Esophagus squamous epithelium (tissue), 5 donors: ENCODE results near the gene ENOX1. TPM values are rescaled to one million over a fixed set of nuclear protein-coding genes. Genes with fewer than 3 reads are reported as not detected.

Experiments
- DNase-seq: peaks from one replicate; lab custom pipeline; 2025; lab: John Stamatoyannopoulos, UW
- H3K27ac ChIP-seq, 4 donors: fragments of 200-600 bp; sonication (generic); one replicate each; pipeline ENCODE4 v1.5.1; 2016 to 2019; ENCODE audit warnings: mild to moderate bottlenecking in 1 of 4
- H3K27me3 ChIP-seq, 4 donors: fragments of 200-600 bp; sonication (generic); 1 replicate in 3 of 4; 2 replicates in 1 of 4; pipeline versions ENCODE4 v1.5.1 to v1.6.0; 2017 to 2021; ENCODE audit warnings: antibody characterized with exemption in 1 of 4
- H3K36me3 ChIP-seq, 3 donors: fragments of 200-600 bp; sonication (generic); one replicate each; pipeline ENCODE4 v1.5.1; 2016 to 2019
- H3K4me1 ChIP-seq, 3 donors: fragments of 200-600 bp; sonication (generic); one replicate each; pipeline ENCODE4 v1.5.1; 2017 to 2019
- H3K4me3 ChIP-seq, 4 donors: fragments of 200-600 bp; sonication (generic); 1 replicate in 3 of 4; 2 replicates in 1 of 4; pipeline ENCODE4 v1.5.1; 2016 to 2019; ENCODE audit warnings: mild to moderate bottlenecking in 2 of 4, moderate library complexity in 1 of 4
- H3K9me3 ChIP-seq, 3 donors: fragments of 200-600 bp; sonication (generic); one replicate each; pipeline ENCODE4 v1.5.1; 2016 to 2019
- POLR2A ChIP-seq, 4 donors: fragments of 450-650 bp; IDR thresholded peaks; one replicate each; pipeline ENCODE4 v1.6.1; 2017; ENCODE audit warnings: antibody characterized with exemption in 4 of 4, mild to moderate bottlenecking in 4 of 4, moderate library complexity in 3 of 4
- whole genome bisulfite sequencing, 2 donors: methylation state at CpG; one replicate each; pipeline ENCODE4 v1.1.5; 2018; 5-methylcytosine and 5-hydroxymethylcytosine counted together
- intact Hi-C: fragments of 100-400 bp; cut with DNase I; formaldehyde crosslinking; loops from one replicate; pipeline ENCODE4 v1.15.0; 2022
- total RNA-seq, 4 donors: library from RNA; depleted of rRNA; stranded (reverse); fragments of >200 nt; gene quantifications; one replicate each; pipeline ENCODE4 v1.1.0, GENCODE V29; 2016
- TF ChIP-seq, protein P1 (sequence below), 6 experiments: fragments of 450-650 bp in 4 of 6; fragments of 200-600 bp in 2 of 6; sonication (generic) in 2 of 6; IDR thresholded peaks; one replicate each; pipeline ENCODE4 v1.5.1; 2016 to 2019; ENCODE audit warnings: antibody characterized with exemption in 6 of 6, mild to moderate bottlenecking in 4 of 6, moderate library complexity in 4 of 6
- donor health status: DM: yes; HTN: yes; CAD: no.

ENOX1 gene
- total RNA-seq, 4 donors from 2014 or later, result 0.48 to 0.76 TPM; not detected in 2

DNA sequence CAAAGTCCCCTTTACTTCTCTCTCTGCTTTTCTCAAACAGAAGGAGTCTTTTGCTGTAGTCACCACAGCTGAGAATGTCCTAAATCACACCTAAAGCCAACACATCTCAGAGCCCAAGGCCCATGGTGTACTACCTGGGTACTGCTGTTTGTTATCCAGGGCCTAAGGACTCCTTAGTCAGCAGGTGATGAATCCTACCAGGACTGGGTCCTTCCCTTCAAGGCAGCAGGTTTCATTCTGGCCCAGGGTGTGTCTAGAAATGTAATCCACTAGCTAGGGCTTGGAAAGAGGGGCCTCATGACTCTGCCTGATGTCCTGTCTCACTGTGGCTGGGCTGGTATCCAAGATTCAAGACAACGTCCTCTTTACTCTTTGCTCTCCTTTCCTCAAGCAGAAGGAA, 36.2 kb upstream of the ENOX1 start:
- Histone ChIP-seq H3K4me3 (no peak overlapping the region), H3K36me3 (no peaks in the 10 kb centered on the region), H3K27me3 (no peaks in the 10 kb centered on the region), H3K4me1 (no peaks in the 10 kb centered on the region), H3K27ac (no peak overlapping the region), H3K9me3 (no peaks in the 10 kb centered on the region)
- WGBS, 2 donors, result 30 to 33% methylated on average over 1 of the region's 1 CpG
- no peak for TF ChIP-seq POLR2A (IDR thresholded peaks at IDR 0.05)
- TF ChIP-seq, protein P1, sequence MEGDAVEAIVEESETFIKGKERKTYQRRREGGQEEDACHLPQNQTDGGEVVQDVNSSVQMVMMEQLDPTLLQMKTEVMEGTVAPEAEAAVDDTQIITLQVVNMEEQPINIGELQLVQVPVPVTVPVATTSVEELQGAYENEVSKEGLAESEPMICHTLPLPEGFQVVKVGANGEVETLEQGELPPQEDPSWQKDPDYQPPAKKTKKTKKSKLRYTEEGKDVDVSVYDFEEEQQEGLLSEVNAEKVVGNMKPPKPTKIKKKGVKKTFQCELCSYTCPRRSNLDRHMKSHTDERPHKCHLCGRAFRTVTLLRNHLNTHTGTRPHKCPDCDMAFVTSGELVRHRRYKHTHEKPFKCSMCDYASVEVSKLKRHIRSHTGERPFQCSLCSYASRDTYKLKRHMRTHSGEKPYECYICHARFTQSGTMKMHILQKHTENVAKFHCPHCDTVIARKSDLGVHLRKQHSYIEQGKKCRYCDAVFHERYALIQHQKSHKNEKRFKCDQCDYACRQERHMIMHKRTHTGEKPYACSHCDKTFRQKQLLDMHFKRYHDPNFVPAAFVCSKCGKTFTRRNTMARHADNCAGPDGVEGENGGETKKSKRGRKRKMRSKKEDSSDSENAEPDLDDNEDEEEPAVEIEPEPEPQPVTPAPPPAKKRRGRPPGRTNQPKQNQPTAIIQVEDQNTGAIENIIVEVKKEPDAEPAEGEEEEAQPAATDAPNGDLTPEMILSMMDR (IDR thresholded peaks at IDR 0.05), result no peak
- no peak for DNase-seq
- intact Hi-C loops, result no loop called here

DNA sequence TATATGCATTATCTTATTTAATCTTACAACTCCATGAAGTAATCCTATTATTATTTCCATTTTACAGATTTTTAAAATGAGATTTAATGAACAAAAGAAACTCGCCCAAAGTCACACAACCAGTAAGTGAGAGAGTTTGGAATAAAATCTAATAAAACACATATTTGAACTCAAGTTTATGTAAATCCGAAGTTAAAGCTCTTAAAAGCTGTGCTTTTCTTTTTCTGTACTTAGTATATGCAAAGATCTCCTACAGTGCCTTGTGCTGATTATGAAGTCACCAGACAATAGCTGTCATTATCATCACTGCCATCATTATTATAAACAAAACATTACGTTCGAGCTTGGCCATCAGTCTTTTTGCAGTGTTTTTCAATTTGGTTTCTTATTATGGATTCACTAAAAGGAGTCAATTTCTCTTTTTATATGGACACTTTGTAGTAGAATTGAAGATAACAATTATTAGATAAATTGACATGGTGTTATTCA, 29.7 kb upstream of the ENOX1 start:
- Histone ChIP-seq H3K9me3 (no peaks in the 10 kb centered on the region), H3K27ac (no peak overlapping the region), H3K4me3 (no peak overlapping the region), H3K36me3 (no peaks in the 10 kb centered on the region), H3K27me3 (no peaks in the 10 kb centered on the region), H3K4me1 (peaks cover 3 to 8% (median 4%) of the 10 kb centered on the region in 3 donors)
- intact Hi-C loops, result no loop called here
- 68 to 75% methylated on average over 4 of the region's 4 CpGs for WGBS, 2 donors
- no peak for DNase-seq
- no peak for TF ChIP-seq POLR2A (IDR thresholded peaks at IDR 0.05)
- TF ChIP-seq, protein P1 (IDR thresholded peaks at IDR 0.05), result no peak

DNA sequence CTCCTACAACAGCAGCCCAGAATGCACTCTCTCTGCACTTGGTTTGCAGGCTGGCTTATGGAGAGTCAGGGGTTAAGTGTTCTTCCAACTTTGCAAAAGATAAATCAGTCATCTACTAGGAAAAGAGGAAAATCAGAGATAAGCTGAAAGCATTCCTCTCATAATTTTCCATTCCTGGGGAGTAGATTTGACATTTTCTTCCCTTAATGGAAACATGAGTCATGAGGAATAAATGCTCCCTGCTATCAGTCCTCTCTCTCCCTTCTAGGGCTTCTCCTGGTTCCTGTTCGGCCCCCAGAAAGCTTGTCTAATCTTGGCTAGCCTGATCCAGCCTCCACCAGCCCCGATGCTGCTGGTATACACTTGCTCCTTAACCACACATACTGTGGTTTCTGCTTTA, 28.4 kb upstream of the ENOX1 start:
- Histone ChIP-seq H3K4me1 (peaks cover 3 to 8% (median 4%) of the 10 kb centered on the region in 3 donors), H3K9me3 (no peaks in the 10 kb centered on the region), H3K36me3 (no peaks in the 10 kb centered on the region), H3K27me3 (no peaks in the 10 kb centered on the region), H3K27ac (no peak overlapping the region), H3K4me3 (no peak overlapping the region)
- intact Hi-C loops, result no loop called here
- 23 to 29% methylated on average over 2 of the region's 2 CpGs for WGBS, 2 donors
- no peak for TF ChIP-seq POLR2A (IDR thresholded peaks at IDR 0.05)
- TF ChIP-seq, protein P1 (IDR thresholded peaks at IDR 0.05), result no peak
- no peak for DNase-seq

DNA sequence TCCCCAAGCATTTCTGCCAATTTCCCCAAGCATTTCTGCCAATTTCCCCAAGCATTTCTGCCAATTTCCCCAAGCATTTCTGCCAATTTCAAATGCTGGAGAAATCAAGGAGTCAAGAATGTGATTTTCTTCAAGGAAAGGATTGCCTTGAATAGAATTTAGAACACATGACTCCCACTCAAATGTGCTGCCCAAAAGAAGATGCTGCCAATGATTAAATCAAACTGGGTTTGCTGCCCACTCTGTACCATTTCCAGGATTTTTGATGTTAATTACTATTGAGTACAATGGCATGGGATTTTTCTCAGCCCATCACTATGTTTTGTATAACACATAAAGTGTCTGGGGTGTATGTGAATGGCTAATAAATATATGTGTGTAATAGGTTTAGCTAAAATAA, 21.9 kb upstream of the ENOX1 start:
- no peaks in the 10 kb centered on the region for H3K27me3 ChIP-seq
- H3K36me3 ChIP-seq, result no peaks in the 10 kb centered on the region
- no peak for DNase-seq
- intact Hi-C loops, result no loop called here
- H3K4me1 ChIP-seq, result peaks cover 0 to 8% (median 7%) of the 10 kb centered on the region in 3 donors
- H3K4me3 ChIP-seq, result no peak overlapping the region
- no peaks in the 10 kb centered on the region for H3K9me3 ChIP-seq
- no peak for TF ChIP-seq POLR2A (IDR thresholded peaks at IDR 0.05)
- TF ChIP-seq, protein P1 (IDR thresholded peaks at IDR 0.05), result no peak
- H3K27ac ChIP-seq, result no peak overlapping the region

DNA sequence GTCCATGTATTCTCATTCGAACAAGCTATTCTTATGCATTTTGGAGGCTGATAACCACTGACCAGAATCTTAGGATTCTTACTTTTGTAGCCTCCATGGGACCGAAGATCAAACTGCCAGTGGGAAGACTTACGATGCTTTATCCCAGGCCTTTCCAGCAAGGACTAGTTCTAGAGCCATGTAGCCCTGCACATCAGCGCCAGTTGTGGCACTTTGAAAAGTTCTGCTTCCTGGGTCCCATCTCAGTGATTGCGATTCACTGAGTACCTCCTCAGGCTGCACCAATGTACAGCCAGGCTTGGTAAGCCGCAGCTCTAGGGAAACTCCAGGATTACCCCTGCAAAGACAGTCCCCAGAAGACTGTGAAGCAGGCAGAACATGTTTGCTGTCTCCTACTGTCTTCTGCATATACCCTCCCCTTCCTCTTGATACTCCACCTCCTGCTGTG, 18.9 kb upstream of the ENOX1 start:
- no peak overlapping the region for H3K27ac ChIP-seq
- intact Hi-C loops, result no loop called here
- no peak for DNase-seq
- no peak overlapping the region for H3K4me3 ChIP-seq
- no peak for TF ChIP-seq POLR2A (IDR thresholded peaks at IDR 0.05)
- TF ChIP-seq, protein P1 (IDR thresholded peaks at IDR 0.05), result no peak
- 83 to 92% methylated on average over 2 to 6 of the region's 6 CpGs for WGBS, 2 donors
- no peaks in the 10 kb centered on the region for H3K36me3 ChIP-seq
- no peaks in the 10 kb centered on the region for H3K27me3 ChIP-seq
- no peaks in the 10 kb centered on the region for H3K9me3 ChIP-seq
- peaks cover 0 to 8% (median 7%) of the 10 kb centered on the region in 3 donors for H3K4me1 ChIP-seq
